IMR-90 (cell line): ENCODE data around the gene POMGNT1. TPM values are rescaled to one million over a fixed set of nuclear protein-coding genes. Genes with fewer than 3 reads are reported as not detected.

Source experiments
- ATAC-seq: fragments of 200-7000 bp; cut with Tn5 transposase; 2 replicates; pipeline ENCODE4 v1.9.1; 2020; ENCODE audit warnings: low read depth, mild to moderate bottlenecking, moderate library complexity
- BruUV-seq: library from RNA; stranded (reverse); fragments of 400-500 nt; replicated peaks from 2 replicates; lab custom pipeline; 2021; lab: Mats Ljungman, UMichigan
- CTCF ChIA-PET: fragments of 300-600 bp; formaldehyde crosslinking; extraction: SDS; loops from one replicate; lab custom pipeline; 2021; ENCODE audit warnings: antibody characterized with exemption; lab: Yijun Ruan, JAX
- POLR2A ChIA-PET: fragments of 300-600 bp; sonication (Branson Sonifier 250); formaldehyde crosslinking; loops from one replicate; lab custom pipeline; 2022; ENCODE audit warnings: antibody characterized with exemption; ENCODE audit not compliant: unreplicated experiment; lab: Charles Lee
- DNase-seq: peaks from one replicate; pipeline ENCODE4 v3.0.0; 2013
- H2AFZ ChIP-seq: replicated peaks from 2 replicates; pipeline ENCODE3; 2013; ENCODE audit warnings: low read length, mild to moderate bottlenecking; ENCODE audit not compliant: poor library complexity
- H2AK5ac ChIP-seq: 2 replicates; pipeline ENCODE4 v1.6.1; 2013; ENCODE audit warnings: low read depth, low read length, inconsistent platforms
- H2AK9ac ChIP-seq: replicated peaks from 2 replicates; pipeline ENCODE3; 2013; ENCODE audit warnings: mild to moderate bottlenecking, low read depth, low read length, moderate library complexity; ENCODE audit not compliant: poor library complexity
- H2BK120ac ChIP-seq: 2 replicates; pipeline ENCODE4 v1.6.1; 2013; ENCODE audit warnings: low read depth, low read length, inconsistent platforms
- H2BK15ac ChIP-seq: 3 replicates; pipeline ENCODE4 v1.6.1; 2013; ENCODE audit warnings: low read depth, low read length, inconsistent platforms
- H2BK20ac ChIP-seq: 2 replicates; pipeline ENCODE4 v1.6.1; 2013; ENCODE audit warnings: low read depth, mild to moderate bottlenecking, inconsistent platforms, low read length, moderate library complexity
- H2BK5ac ChIP-seq: 2 replicates; pipeline ENCODE4 v1.6.1; 2013; ENCODE audit warnings: mild to moderate bottlenecking, low read depth, low read length, inconsistent platforms; ENCODE audit not compliant: poor library complexity, severe bottlenecking
- H3K14ac ChIP-seq: replicated peaks from 2 replicates; pipeline ENCODE4 v1.6.1; 2013; ENCODE audit warnings: low read depth, low read length, inconsistent platforms
- H3K18ac ChIP-seq: 2 replicates; pipeline ENCODE4 v1.6.1; 2013; ENCODE audit warnings: low read depth, low read length, control low read depth
- H3K23ac ChIP-seq: 2 replicates; pipeline ENCODE4 v1.6.1; 2013; ENCODE audit warnings: low read depth, low read length, inconsistent platforms
- H3K27ac ChIP-seq: 2 replicates; pipeline ENCODE4 v1.5.1; 2013; ENCODE audit warnings: mild to moderate bottlenecking, control low read depth, low read length; ENCODE audit not compliant: insufficient read depth
- H3K27me3 ChIP-seq: 2 replicates; pipeline ENCODE4 v1.6.1; 2013; ENCODE audit warnings: low read length; ENCODE audit not compliant: control insufficient read depth, insufficient read depth
- H3K36me3 ChIP-seq: 2 replicates; pipeline ENCODE4 v1.6.1; 2013; ENCODE audit warnings: low read length, mixed read lengths; ENCODE audit not compliant: control insufficient read depth, insufficient read depth
- H3K4ac ChIP-seq: 2 replicates; pipeline ENCODE4 v1.6.1; 2013; ENCODE audit warnings: low read depth, low read length, inconsistent platforms
- H3K4me1 ChIP-seq: 2 replicates; pipeline ENCODE4 v1.6.1; 2013; ENCODE audit warnings: low read length, mixed read lengths; ENCODE audit not compliant: control insufficient read depth, insufficient read depth
- H3K4me2 ChIP-seq: 2 replicates; pipeline ENCODE4 v1.6.1; 2013; ENCODE audit warnings: low read depth, mild to moderate bottlenecking, control low read depth, low read length, moderate library complexity
- H3K4me3 ChIP-seq: 2 replicates; pipeline ENCODE4 v1.5.1; 2013; ENCODE audit warnings: low read depth, mild to moderate bottlenecking, control low read depth, low read length, moderate library complexity; ENCODE audit not compliant: insufficient read depth
- H3K56ac ChIP-seq: 2 replicates; pipeline ENCODE4 v1.6.1; 2013; ENCODE audit warnings: low read length, inconsistent platforms; ENCODE audit not compliant: insufficient read depth; ENCODE audit errors: extremely low read depth
- H3K79me1 ChIP-seq, 2 experiments: 2 replicates each; pipeline ENCODE4 v1.6.1; 2013; ENCODE audit warnings: low read length in 2 of 2, inconsistent platforms in 1 of 2, low read depth in 1 of 2
- H3K9ac ChIP-seq: 2 replicates; pipeline ENCODE4 v1.6.1; 2013; ENCODE audit warnings: low read depth, low read length, control low read depth
- H3K9me1 ChIP-seq: 2 replicates; pipeline ENCODE4 v1.6.1; 2013; ENCODE audit warnings: low read length, inconsistent platforms; ENCODE audit not compliant: insufficient read depth
- H3K9me3 ChIP-seq: 2 replicates; pipeline ENCODE4 v1.6.1; 2013; ENCODE audit warnings: low read length; ENCODE audit not compliant: control insufficient read depth, insufficient read depth
- H4K20me1 ChIP-seq: 2 replicates; pipeline ENCODE4 v1.6.1; 2013; ENCODE audit warnings: low read length, inconsistent platforms; ENCODE audit not compliant: insufficient read depth
- H4K5ac ChIP-seq: 2 replicates; pipeline ENCODE4 v1.6.1; 2013; ENCODE audit warnings: mild to moderate bottlenecking, low read depth, low read length, control low read depth
- H4K8ac ChIP-seq, 2 experiments: 2 replicates each; pipeline ENCODE4 v1.6.1; 2013; ENCODE audit warnings: low read depth in 2 of 2, low read length in 2 of 2, control low read depth in 1 of 2, inconsistent platforms in 1 of 2
- H4K91ac ChIP-seq: 2 replicates; pipeline ENCODE4 v1.6.1; 2013; ENCODE audit warnings: low read depth, low read length, inconsistent platforms; ENCODE audit not compliant: insufficient read depth
- MXI1 ChIP-seq: IDR thresholded peaks from 2 replicates; pipeline ENCODE4 v1.6.1; 2012; ENCODE audit warnings: low read depth, mild to moderate bottlenecking, low read length, moderate library complexity, borderline replicate concordance
- NFE2L2 ChIP-seq: fragments of 150-350 bp; IDR thresholded peaks from 2 replicates; pipeline ENCODE4 v1.6.1; 2016; ENCODE audit warnings: low read depth, mild to moderate bottlenecking, low read length
- RCOR1 ChIP-seq: IDR thresholded peaks from 2 replicates; pipeline ENCODE4 v1.6.1; 2012; ENCODE audit warnings: mild to moderate bottlenecking, low read length, improper control_type of control experiment; ENCODE audit not compliant: insufficient replicate concordance
- RFX5 ChIP-seq: IDR thresholded peaks from 2 replicates; pipeline ENCODE4 v1.8.0; 2012; ENCODE audit warnings: low read depth, mild to moderate bottlenecking, low read length, moderate library complexity
- whole genome bisulfite sequencing, 2 experiments: methylation state at CpG; one replicate each; pipeline versions ENCODE4 v1.1.5 to v1.1.7; 2013; ENCODE audit warnings: missing lambda C conversion rate in 2 of 2; ENCODE audit not compliant: insufficient read length in 1 of 2; ENCODE audit errors: extremely low coverage in 2 of 2; 5-methylcytosine and 5-hydroxymethylcytosine counted together
- dilution Hi-C: fragments of 300-500 bp; cut with HindIII; formaldehyde crosslinking; loops from one replicate; pipeline ENCODE4 v1.14.3; 2018; ENCODE audit warnings: low sequenced_read_pairs; ENCODE audit not compliant: unreplicated experiment
- in situ Hi-C: fragments of 300-500 bp; cut with MboI; formaldehyde crosslinking; loops from 3 replicates; pipeline ENCODE4 v1.14.3; 2019; ENCODE audit warnings: low sequenced_read_pairs, inconsistent platforms, mixed read lengths
- intact Hi-C: fragments of 100-400 bp; cut with micrococcal nuclease; formaldehyde crosslinking; loops from 2 replicates; pipeline ENCODE4 v1.10.0; 2022
- polyA plus RNA-seq, 3 experiments: library from polyadenylated mRNA; depleted of rRNA; stranded (reverse); fragments of >200 nt; gene quantifications; 2 replicates each; pipeline ENCODE4 v1.2.3, GENCODE V29; 2012; ENCODE audit warnings: low replicate concordance in 1 of 3
- total RNA-seq: library from RNA; depleted of rRNA; stranded (reverse); fragments of >200 nt; gene quantifications from 2 replicates; pipeline ENCODE4 v1.2.3, GENCODE V29; 2012

Gene POMGNT1
- total and polyA plus RNA-seq, 2 of the 4 experiments (the other 2 are of a cell fraction), result 54.8 to 65.3 TPM

GRCh38 chr1:46159516-46159915 is 38.7 kb downstream of the POMGNT1 start:
- H3K4me3 ChIP-seq, result no peak overlapping the region
- no peak for DNase-seq
- H3K4ac ChIP-seq, result no peak overlapping the region
- no peak overlapping the region for H2AK5ac ChIP-seq
- no peak overlapping the region for H3K9ac ChIP-seq
- H3K56ac ChIP-seq, result no peak overlapping the region
- H4K91ac ChIP-seq, result no peak overlapping the region
- no peak for ATAC-seq
- no peak overlapping the region for H2AK9ac ChIP-seq
- ChIA-PET POLR2A (no interaction called here), CTCF (no interaction called here)
- H3K18ac ChIP-seq, result no peak overlapping the region
- no peak overlapping the region for H2BK20ac ChIP-seq
- no peak overlapping the region for H3K23ac ChIP-seq
- H4K20me1 ChIP-seq, result no peaks in the 10 kb centered on the region
- in situ Hi-C loops, result no loop called here
- dilution Hi-C loops, result no loop called here
- H3K27me3 ChIP-seq, result peaks cover 3% of the 10 kb centered on the region
- BruUV-seq, result no TSS peak
- H2BK120ac ChIP-seq, result no peak overlapping the region
- H2AFZ ChIP-seq, result no peak overlapping the region
- H3K14ac ChIP-seq, result no peak overlapping the region
- intact Hi-C loops, result no loop called here
- no peaks in the 10 kb centered on the region for H3K36me3 ChIP-seq
- H2BK5ac ChIP-seq, result no peak overlapping the region
- 70% methylated on average over 2 of the region's 3 CpGs; no CpG with 5 or more reads in 1 of the 2 experiments for WGBS, 2 experiments
- no peaks in the 10 kb centered on the region; the same call in 1 of the 2 replicates for H3K9me1 ChIP-seq
- H3K4me1 ChIP-seq, result no peaks in the 10 kb centered on the region
- TF ChIP-seq MXI1 (no peak), RFX5 (no peak), NFE2L2 (no peak), RCOR1 (no peak)
- H2BK15ac ChIP-seq, result no peak overlapping the region
- no peak overlapping the region for H3K27ac ChIP-seq
- H4K8ac ChIP-seq, result no peak overlapping the region
- H3K9me3 ChIP-seq, result no peaks in the 10 kb centered on the region
- no peaks in the 10 kb centered on the region for H3K79me1 ChIP-seq
- H3K4me2 ChIP-seq, result no peak overlapping the region
- H4K5ac ChIP-seq, result no peak overlapping the region
